AG09309 (cell line): Measurements from ENCODE around the gene STX1A.

Experiments used
- DNase-seq: peaks from one replicate; pipeline ENCODE4 v3.0.0-alpha.2; 2010; ENCODE audit warnings: low read depth
- H3K4me3 ChIP-seq: 2 replicates; pipeline ENCODE4 v1.5.1; 2011; ENCODE audit warnings: mild to moderate bottlenecking, low read depth, low read length, moderate library complexity; ENCODE audit not compliant: control insufficient read depth
- TF ChIP-seq, protein P1 (sequence below): IDR thresholded peaks from 2 replicates; pipeline ENCODE4 v1.5.1; 2011; ENCODE audit warnings: mild to moderate bottlenecking, low read depth, low read length, inconsistent platforms; ENCODE audit not compliant: insufficient read depth, control insufficient read depth; ENCODE audit errors: missing control alignments

STX1A gene

DNA sequence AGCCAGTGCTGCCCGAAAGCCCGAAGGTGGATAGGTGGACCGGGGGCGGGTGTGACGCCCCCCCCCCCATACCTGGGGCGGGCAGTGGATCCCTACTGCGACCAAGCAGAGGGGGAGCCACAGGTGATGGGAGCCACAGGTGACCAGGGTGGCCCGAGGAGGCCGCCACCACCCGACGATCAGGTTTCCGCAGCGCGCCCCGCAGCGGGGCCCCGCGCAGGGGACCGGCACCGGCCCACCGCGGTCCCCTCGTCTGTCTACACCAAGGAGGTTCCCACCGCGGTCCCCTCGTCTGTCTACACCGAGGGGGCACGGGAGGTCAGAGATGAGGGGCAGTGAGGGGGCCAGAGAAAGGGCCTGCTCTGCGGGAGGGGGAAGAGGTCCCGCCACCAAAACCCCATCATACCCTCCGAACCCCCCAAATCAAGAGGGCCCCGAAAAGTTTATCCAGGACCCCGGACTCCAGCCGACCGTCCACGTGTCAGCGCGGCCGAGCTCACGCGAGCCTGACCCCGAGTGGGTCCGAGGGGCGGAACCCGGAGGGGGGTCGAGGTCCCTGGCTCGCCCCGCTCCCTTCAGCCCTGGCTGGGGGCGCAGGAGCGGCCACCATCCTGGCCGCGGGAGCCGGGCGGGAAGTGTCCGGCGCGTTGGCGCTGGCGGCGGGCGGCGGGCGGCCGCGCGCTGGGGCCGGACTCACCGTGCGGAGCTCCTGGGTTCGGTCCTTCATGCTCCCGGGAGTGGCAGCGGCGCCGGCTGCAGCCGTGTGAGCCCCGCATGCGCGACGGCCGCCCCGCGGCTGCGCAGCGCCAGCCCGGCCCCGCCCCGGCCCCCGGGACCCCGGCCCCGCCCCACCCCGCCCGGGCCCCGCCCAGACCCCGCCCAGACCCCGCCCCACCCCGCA is at the start of gene STX1A:
STX1A (minus strand) TSS at position 765 of the 901 bp plus-strand sequence; CDS start at position 727, 38 bp downstream.
- no peak for DNase-seq
- peak within 1 kb of the TSS; percentile 83 for H3K4me3 ChIP-seq
- TF ChIP-seq, protein P1, sequence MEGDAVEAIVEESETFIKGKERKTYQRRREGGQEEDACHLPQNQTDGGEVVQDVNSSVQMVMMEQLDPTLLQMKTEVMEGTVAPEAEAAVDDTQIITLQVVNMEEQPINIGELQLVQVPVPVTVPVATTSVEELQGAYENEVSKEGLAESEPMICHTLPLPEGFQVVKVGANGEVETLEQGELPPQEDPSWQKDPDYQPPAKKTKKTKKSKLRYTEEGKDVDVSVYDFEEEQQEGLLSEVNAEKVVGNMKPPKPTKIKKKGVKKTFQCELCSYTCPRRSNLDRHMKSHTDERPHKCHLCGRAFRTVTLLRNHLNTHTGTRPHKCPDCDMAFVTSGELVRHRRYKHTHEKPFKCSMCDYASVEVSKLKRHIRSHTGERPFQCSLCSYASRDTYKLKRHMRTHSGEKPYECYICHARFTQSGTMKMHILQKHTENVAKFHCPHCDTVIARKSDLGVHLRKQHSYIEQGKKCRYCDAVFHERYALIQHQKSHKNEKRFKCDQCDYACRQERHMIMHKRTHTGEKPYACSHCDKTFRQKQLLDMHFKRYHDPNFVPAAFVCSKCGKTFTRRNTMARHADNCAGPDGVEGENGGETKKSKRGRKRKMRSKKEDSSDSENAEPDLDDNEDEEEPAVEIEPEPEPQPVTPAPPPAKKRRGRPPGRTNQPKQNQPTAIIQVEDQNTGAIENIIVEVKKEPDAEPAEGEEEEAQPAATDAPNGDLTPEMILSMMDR: no peak

DNA sequence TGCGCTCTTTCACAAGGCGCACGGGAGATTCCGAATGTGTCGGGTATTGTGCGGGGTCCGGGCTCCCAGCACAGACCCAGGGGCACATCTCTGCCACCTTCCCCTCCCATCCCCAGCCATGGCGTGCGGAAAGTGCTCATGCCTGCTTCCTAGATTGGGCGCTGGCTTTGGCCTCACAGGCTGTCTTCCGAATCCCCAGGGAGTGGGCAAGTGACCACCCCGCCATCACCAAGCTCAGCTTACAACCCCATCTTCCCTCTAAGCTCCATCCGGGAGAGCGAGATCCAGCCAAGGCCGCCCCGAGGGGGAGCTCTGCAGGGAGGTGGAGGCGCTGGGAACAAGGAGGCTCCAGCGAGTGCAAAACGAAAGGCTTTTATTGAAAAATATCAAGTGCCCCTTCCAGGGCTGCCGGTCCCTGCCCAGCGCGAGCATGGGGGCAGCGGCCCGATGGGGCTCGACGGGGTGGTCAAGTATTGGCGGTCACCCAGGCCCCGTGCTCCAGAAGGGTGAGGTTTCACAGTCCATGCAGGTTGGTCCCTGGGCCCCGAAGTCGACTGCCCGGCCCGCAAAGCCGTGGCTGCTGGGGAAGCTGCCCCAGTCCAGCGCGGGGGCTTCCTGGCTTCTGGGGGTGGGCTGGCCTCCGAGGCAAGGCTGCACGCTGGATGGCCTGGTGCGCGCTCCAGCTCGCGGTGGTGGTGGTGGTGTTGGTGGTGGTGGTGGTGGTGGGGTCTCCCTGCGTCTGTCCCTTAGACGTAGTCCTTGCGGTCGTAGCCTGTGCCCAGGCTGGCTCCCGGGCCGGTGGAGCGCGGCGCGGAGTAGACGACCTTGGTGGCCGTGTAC is 49.4 kb upstream of the STX1A start:
- DNase-seq: no peak
- H3K4me3 ChIP-seq: no peak overlapping the region
- TF ChIP-seq, protein P1: no peak

GRCh38 chr7:73766556-73767229 is 47.2 kb upstream of the STX1A start:
- DNase-seq: no peak
- H3K4me3 ChIP-seq: no peak overlapping the region
- TF ChIP-seq, protein P1: no peak

DNA sequence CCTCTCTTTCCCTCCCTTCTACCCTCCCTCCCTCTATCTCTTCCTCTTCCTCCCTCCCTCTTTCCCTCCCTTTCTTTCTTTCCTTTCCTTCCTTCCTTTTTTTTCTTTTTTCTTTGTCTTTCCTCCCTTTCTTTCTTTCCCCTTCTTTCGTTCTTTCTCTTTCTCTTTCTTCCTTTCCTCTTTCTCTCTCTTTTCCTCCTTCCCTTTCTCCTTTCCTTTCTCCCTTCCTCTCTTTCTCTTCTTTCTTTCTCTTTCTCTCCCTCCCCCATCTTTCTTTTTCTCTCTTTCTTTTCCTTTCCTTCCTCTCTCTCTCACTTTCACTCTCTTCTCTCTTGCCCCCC is 43.2 kb upstream of the STX1A start:
- DNase-seq: no peak
- TF ChIP-seq, protein P1: no peak
- H3K4me3 ChIP-seq: no peak overlapping the region

DNA sequence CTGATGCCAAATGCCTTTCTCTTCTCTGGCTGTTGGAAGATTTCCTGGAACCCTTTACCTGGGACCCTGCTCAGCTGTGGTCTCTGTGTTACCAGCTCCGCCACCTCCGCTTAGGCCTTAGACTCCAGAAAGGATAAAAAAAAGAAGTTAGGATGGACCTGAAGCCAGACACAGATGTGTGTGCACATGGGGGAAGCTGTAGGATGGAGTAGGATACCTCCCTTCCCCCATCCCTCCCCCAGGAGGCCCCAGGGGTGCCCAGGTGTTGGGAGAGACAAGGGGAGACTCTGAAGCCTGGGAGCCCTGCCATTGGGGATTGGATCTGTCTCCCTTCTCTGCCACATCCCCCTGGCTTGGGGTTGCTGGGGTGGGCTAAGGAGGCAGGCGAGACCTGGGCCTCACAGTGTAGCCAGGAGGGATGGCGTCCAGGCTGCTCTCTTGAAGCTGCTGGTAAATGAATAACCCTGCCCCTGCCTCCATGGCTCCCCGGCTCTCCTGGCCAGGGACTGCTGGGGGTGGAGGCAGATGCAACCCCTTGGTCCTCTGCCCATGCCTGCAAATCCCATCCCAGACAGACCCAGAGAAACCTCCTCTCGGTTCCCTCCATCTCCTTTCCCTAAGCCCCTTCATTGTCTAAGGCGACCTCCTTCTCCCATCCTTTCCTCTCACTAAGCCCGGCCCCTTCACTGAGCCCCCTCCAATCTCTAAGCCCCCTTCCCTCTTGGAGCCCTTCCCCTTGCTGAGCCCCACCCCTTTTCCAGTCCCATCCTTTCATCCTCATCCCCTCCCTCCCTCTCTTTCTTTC is 42.6 kb upstream of the STX1A start:
- TF ChIP-seq, protein P1: no peak
- DNase-seq: no peak

More for the DNA sequence above, 42.6 kb upstream of the STX1A start:
- H3K4me3 ChIP-seq: no peak overlapping the region
